GM18861 (cell line): ENCODE measurements around the gene NXN.
"Not testable (repeated sequence)": the region's sequence is repeated elsewhere in the genome, so short reads cannot be mapped to it uniquely, and the experiment has no call there.

ENCODE experiments used
- ATAC-seq: cut with Tn5 transposase; IDR thresholded peaks from one replicate; pipeline ENCODE4 v1.9.1; 2021; ENCODE audit not compliant: unreplicated experiment

NXN gene

GRCh38 chr17:867238-867637, 112.3 kb downstream of the NXN start:
- not testable (repeated sequence) for ATAC-seq

GRCh38 chr17:866568-867103, 112.9 kb downstream of the NXN start:
- no peak for ATAC-seq

- ATAC-seq: no peak
These were observed 115.3 kb downstream of the NXN start for GRCh38 chr17:864315-864714.

GRCh38 chr17:863880-864279, 115.7 kb downstream of the NXN start:
- no peak for ATAC-seq

- ATAC-seq: no peak
These were observed 117.0 kb downstream of the NXN start for GRCh38 chr17:862582-862981.

GRCh38 chr17:861364-861763, 118.2 kb downstream of the NXN start:
- ATAC-seq: no peak

GRCh38 chr17:860805-861204, 118.8 kb downstream of the NXN start:
- ATAC-seq: no peak

- no peak for ATAC-seq
These were observed 119.8 kb downstream of the NXN start for GRCh38 chr17:859824-860195.

- ATAC-seq: no peak
These were observed 120.3 kb downstream of the NXN start for GRCh38 chr17:859061-859823.

- no peak for ATAC-seq
These were observed 123.4 kb downstream of the NXN start for GRCh38 chr17:856149-856548.

- no peak for ATAC-seq
These were observed 124.0 kb downstream of the NXN start for GRCh38 chr17:855569-855968.

- not testable (repeated sequence) for ATAC-seq
These were observed 126.7 kb downstream of the NXN start for GRCh38 chr17:852850-853249.

- no peak for ATAC-seq
These were observed 127.2 kb downstream of the NXN start for GRCh38 chr17:852349-852748.

- no peak for ATAC-seq
These were observed 127.7 kb downstream of the NXN start for GRCh38 chr17:851924-852323.

- no peak for ATAC-seq
These were observed 128.5 kb downstream of the NXN start for GRCh38 chr17:850851-851763.

- ATAC-seq: no peak
These were observed 129.3 kb downstream of the NXN start for GRCh38 chr17:850086-850850.

- ATAC-seq: no peak
These were observed 131.2 kb downstream of the NXN start for GRCh38 chr17:848402-848801.

GRCh38 chr17:846901-847843, 132.4 kb downstream of the NXN start:
- no peak for ATAC-seq

GRCh38 chr17:841313-841712, 138.3 kb downstream of the NXN start:
- no peak for ATAC-seq

GRCh38 chr17:838486-838885, 141.1 kb downstream of the NXN start:
- ATAC-seq: no peak
